HG03378 (cell line): ENCODE measurements around the gene QPCTL.
A peak's percentile ranks its signal among the peaks of the same experiment; 100 is the strongest.

Experiments used
- ATAC-seq: cut with Tn5 transposase; IDR thresholded peaks from one replicate; pipeline ENCODE4 v1.9.1; 2021; ENCODE audit warnings: mild to moderate bottlenecking, moderate library complexity; ENCODE audit not compliant: unreplicated experiment

The QPCTL gene

GRCh38 chr19:45692187-45693105 lies at the start of gene QPCTL:
Gene QPCTL (plus strand): TSS chr19:45692666. CDS start chr19:45692704, 38 bp downstream.
- ATAC-seq, result peak; percentile 83

- ATAC-seq, result peak; percentile 30
Observed at GRCh38 chr19:45643024-45643926, 49.2 kb upstream of the QPCTL start.

GRCh38 chr19:45643927-45644771 lies 48.3 kb upstream of the QPCTL start:
- ATAC-seq, result no peak

GRCh38 chr19:45645068-45645630 lies 47.3 kb upstream of the QPCTL start:
- no peak for ATAC-seq

GRCh38 chr19:45645631-45646344 lies 46.7 kb upstream of the QPCTL start:
- ATAC-seq, result no peak

GRCh38 chr19:45646345-45646698 lies 46.1 kb upstream of the QPCTL start:
- no peak for ATAC-seq

- no peak for ATAC-seq
Observed at GRCh38 chr19:45650722-45651121, 41.7 kb upstream of the QPCTL start.

- no peak for ATAC-seq
Observed at GRCh38 chr19:45653634-45654033, 38.8 kb upstream of the QPCTL start.

GRCh38 chr19:45655073-45655472 lies 37.4 kb upstream of the QPCTL start:
- no peak for ATAC-seq

GRCh38 chr19:45657520-45658167 lies 34.8 kb upstream of the QPCTL start:
- no peak for ATAC-seq

- ATAC-seq, result no peak
Observed at GRCh38 chr19:45659096-45659729, 33.3 kb upstream of the QPCTL start.

GRCh38 chr19:45660636-45661035 lies 31.8 kb upstream of the QPCTL start:
- ATAC-seq, result no peak

- ATAC-seq, result no peak
Observed at GRCh38 chr19:45663800-45664199, 28.7 kb upstream of the QPCTL start.

- ATAC-seq, result no peak
Observed at GRCh38 chr19:45664575-45664974, 27.9 kb upstream of the QPCTL start.

GRCh38 chr19:45667620-45668341 lies 24.7 kb upstream of the QPCTL start, which contains the start of gene GIPR:
Gene GIPR (plus strand): TSS chr19:45668221. CDS start chr19:45669521, 1,300 bp downstream.
- no peak for ATAC-seq

GRCh38 chr19:45668342-45668871 lies 24.1 kb upstream of the QPCTL start:
- ATAC-seq, result no peak

- no peak for ATAC-seq
Observed at GRCh38 chr19:45670670-45671453, 21.6 kb upstream of the QPCTL start.
